Measurements from ENCODE around the gene RFLNA. TPM values are rescaled to one million over a fixed set of nuclear protein-coding genes. Genes with fewer than 3 reads are reported as not detected.

RFLNA gene
- total RNA-seq, 1 experiment from 2014 or later: 10.6 TPM

GRCh38 chr12:124276337-124276736 lies 18.6 kb upstream of the RFLNA start:
- Histone ChIP-seq H4K91ac (ENCODE audit: insufficient read length, low read depth, low read length) (no peak overlapping the region), H3K79me2 (ENCODE audit: insufficient read depth, low read length) (no peaks in the 10 kb centered on the region), H2BK20ac (ENCODE audit: low read depth, low read length, poor library complexity, severe bottlenecking) (no peak overlapping the region), H3K9ac (ENCODE audit: extremely low read depth, insufficient read length, low read length) (no peak overlapping the region), H3K18ac (ENCODE audit: insufficient read length, low read depth, low read length) (no peak overlapping the region), H4K8ac (replicated peaks; ENCODE audit: insufficient read length, low read depth, low read length) (no peak overlapping the region), H3K27ac (ENCODE audit: insufficient read length, low read depth, low read length) (no peak overlapping the region), H2BK120ac (ENCODE audit: low read depth, low read length, poor library complexity, severe bottlenecking) (no peak overlapping the region), H2BK5ac (ENCODE audit: insufficient read length, low read length) (no peak overlapping the region), H2BK15ac (ENCODE audit: low read depth, low read length) (no peak overlapping the region), H3K79me1 (ENCODE audit: insufficient read depth, low read depth, low read length, poor library complexity, severe bottlenecking) (no peaks in the 10 kb centered on the region), H3K27me3 (ENCODE audit: insufficient read depth, low read length) (no peaks in the 10 kb centered on the region; the same call in 1 of the 2 replicates), H4K5ac (ENCODE audit: insufficient read length, low read depth, low read length) (no peak overlapping the region), H3K4me1 (ENCODE audit: insufficient read depth, low read length) (peaks cover 5% of the 10 kb centered on the region; the same call in 1 of the 2 replicates), H3K56ac (ENCODE audit: insufficient read length, low read depth, low read length) (no peak overlapping the region), H3K23me2 (ENCODE audit: insufficient read length, low read depth, low read length, poor library complexity, severe bottlenecking) (no peaks in the 10 kb centered on the region), H2AFZ (ENCODE audit: low read length) (no peak overlapping the region), H3K4ac (ENCODE audit: low read depth, low read length) (no peak overlapping the region), H4K20me1 (ENCODE audit: control insufficient read depth, insufficient read depth, insufficient read length) (no peaks in the 10 kb centered on the region), H3K14ac (ENCODE audit: insufficient read depth, low read length) (no peak overlapping the region), H3T11ph (ENCODE audit: low read length) (no peak overlapping the region), H3K23ac (ENCODE audit: insufficient read length, low read depth, low read length) (no peak overlapping the region), H3K9me3 (ENCODE audit: control insufficient read depth, low read depth, low read length) (no peaks in the 10 kb centered on the region), H2AK5ac (ENCODE audit: insufficient read length, low read length) (no peak overlapping the region), H3K4me2 (ENCODE audit: insufficient read depth, insufficient read length, low read length) (no peak overlapping the region), H2BK12ac (ENCODE audit: insufficient read length, low read depth, low read length) (no peak overlapping the region)
- Mint-ChIP-seq H3K9me3 (no peaks in the 10 kb centered on the region; a peak in 2 of 5 replicates), H3K36me3 (ENCODE audit: insufficient read depth in 1 of 3, low read depth in 3 of 3) (peaks cover 0 to 4% (median 0%) of the 10 kb centered on the region in 3 experiments; a peak in 2 of 7 replicates), H3K27me3 (ENCODE audit: low read depth) (peaks cover 11% of the 10 kb centered on the region), H3K27ac (no peak overlapping the region), H3K4me1 (peaks cover 16 to 21% of the 10 kb centered on the region in 2 experiments), H3K4me3 (no peak overlapping the region)
- TF ChIP-seq, protein P1, sequence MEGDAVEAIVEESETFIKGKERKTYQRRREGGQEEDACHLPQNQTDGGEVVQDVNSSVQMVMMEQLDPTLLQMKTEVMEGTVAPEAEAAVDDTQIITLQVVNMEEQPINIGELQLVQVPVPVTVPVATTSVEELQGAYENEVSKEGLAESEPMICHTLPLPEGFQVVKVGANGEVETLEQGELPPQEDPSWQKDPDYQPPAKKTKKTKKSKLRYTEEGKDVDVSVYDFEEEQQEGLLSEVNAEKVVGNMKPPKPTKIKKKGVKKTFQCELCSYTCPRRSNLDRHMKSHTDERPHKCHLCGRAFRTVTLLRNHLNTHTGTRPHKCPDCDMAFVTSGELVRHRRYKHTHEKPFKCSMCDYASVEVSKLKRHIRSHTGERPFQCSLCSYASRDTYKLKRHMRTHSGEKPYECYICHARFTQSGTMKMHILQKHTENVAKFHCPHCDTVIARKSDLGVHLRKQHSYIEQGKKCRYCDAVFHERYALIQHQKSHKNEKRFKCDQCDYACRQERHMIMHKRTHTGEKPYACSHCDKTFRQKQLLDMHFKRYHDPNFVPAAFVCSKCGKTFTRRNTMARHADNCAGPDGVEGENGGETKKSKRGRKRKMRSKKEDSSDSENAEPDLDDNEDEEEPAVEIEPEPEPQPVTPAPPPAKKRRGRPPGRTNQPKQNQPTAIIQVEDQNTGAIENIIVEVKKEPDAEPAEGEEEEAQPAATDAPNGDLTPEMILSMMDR (conservative IDR thresholded peaks at IDR 0.05): no peak
- WGBS (ENCODE audit: extremely low coverage, insufficient read length, low lambda C conversion rate): no CpG with 5 or more reads among the region's 2 CpGs
- no peak for DNase-seq
